Measurements from ENCODE around the gene SGIP1.

DNA sequence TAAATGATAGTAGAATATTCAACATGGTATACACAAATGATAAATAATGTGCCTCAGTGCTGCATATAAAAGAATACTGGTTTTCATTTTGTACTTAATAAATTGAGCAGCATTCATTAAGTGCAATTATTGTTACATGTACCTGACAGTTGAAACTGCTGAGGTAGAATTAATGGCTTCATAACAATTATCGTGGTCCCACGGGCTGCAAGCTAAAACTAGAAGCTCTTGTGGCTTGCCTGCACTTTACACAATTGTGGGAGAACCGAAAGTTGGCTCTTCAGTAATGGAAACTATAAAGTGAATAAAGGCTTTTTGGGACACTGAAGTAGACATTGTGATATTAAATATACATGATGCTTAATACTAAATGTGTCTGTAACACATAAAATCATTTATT, 243.9 kb downstream of the SGIP1 start:
- TF ChIP-seq EZH2 (IDR thresholded peaks at IDR 0.05; ENCODE audit: insufficient read depth, poor library complexity, severe bottlenecking) (no peak), EZH2phosphoT487 (IDR thresholded peaks at IDR 0.05; ENCODE audit: insufficient read depth, low read depth) (no peak)
